CD4-positive, alpha-beta T cell treated with Interleukin-10 for 1 hour (primary cell): ENCODE measurements around the gene LDB2.

Experiments
- DNase-seq: peaks from one replicate; pipeline ENCODE4 v3.0.0-alpha.2; 2020

The LDB2 gene

DNA sequence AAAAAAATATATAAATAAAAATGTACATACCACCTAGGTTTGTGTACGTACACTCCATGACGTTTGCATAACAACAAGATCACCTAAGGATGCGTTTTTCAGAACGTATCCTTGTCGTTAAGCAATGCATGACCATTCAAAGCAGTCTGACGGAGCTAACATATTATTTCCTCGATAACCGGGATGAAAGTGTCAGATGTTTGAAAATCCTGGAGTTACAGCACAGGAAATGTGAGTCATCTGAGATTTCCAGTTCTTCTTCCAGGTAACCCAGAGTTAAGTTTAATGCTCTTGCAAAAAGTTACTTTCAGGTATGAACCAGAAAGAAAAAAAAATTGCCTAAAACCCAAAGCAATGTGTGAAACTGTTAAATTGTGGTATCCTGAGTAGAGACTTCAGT is 107.9 kb downstream of the LDB2 start:
- DNase-seq: no peak

DNA sequence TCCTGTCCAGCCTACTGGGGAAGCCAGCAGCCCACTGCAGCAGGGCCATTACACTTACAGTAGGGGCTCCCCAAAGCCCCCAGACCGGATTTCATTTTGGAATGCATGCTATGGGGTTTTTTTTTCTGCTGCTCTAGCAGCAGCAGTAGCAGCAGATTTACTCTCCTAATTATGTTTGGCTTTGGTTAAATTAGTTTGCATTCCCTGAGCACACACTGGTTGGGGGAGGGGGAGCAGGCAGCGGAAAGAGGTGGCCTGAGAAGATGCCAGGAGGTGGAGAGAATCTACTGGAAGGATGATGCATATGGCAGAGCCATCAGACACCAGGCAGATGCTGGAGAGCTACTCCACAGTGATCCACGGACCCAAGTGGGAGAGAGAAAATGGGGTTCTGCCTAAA is 109.6 kb downstream of the LDB2 start:
- DNase-seq: no peak

DNA sequence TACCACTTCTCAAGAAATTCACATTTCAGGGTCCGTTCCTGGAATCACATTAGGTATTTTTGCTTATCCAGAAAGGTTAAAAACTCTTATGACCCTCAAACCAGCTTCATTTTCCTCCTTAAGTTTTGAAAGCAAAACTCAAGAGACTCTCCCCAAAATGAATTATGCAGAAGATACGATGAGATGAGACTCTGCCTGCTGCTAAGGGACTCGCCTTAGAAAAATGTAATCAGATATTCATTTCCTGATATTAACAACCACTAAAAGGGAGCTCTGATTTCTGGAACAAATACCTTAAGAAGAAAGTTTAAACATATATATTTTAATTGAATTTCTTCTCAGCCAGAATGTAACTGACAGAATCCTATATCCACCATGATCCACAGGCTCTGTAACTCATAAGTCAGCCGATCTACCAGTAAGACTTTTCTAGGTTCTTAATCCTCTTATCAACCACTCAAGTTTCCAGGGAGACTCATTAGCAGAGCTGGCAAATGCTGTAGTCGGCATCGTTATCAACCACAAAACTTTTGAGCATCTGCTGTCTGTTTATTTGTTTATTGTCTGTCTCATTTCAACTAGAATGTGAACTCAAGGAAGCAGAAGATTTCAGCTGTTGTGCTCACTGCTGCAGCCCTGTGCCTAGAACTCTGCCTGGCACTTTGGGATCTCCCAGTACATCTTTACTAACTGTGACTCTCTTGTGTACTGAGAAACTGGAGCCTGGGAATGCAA is 112.5 kb downstream of the LDB2 start:
- no peak for DNase-seq

DNA sequence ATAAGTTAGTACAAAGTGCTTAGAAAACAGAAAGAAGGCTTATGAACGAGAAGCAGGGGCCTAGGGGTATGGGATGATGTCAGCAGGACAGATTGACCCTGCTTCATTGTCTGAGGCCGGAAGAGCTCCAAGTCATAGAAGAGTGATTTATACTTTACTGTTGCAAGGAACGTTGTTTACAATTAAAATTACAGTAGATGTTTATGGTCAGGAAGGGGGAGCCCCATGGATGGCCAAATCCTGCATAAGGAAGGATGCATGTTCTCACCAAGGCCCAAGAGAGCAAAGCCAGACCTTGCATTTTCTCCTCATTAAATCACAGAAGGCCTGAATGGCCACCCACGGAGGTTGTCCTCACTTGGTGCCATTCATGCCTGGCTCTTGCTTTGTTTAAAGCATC is 115.3 kb downstream of the LDB2 start:
- no peak for DNase-seq

DNA sequence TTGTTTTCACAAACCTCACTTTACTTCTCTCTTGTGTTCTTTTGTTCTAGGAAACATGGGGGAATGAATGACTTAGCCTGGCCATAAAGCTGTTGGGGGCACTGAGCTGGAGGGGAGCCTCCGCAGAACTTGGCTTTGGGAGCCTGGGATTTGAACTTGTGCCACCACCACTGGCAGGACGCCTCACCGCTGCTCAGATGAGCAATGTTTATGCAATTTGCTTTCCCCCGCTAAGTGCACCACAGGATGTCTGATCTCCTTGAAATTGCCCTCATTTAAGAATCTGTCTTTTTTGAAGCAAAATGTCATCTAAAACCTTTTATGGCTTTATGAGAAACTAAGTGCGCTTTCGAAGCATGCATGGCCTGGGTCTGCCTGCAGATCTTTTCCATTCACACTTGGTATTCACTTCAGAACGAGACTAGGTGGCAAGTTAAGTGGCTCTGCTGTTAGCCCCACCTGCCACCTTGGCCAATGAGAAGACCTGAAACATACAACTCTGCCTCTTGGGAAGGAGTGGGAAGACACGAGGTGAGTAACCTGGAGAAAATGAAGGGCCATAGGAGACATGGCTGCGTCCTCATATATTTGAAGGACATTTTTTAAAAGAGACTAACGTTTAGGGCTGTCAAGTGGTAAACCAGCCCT is 119.3 kb downstream of the LDB2 start:
- DNase-seq: no peak

DNA sequence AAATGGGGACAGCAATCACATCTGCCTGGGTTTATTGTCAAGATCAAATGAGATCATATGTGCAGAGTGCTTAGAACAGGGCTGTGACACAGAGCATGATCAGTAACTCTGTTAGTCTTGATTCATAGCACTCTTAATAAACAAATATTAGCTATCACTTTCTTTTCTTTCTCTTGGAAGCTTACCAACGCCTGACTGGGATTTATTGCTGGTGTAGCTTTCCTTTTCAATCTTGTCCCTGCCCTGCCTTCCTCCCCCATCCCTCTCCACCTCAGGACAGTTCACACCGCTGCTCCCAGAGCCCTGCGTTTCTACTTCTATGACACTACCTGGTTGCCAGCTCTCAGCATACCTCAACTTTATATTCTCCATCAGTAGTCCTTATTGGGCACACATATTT is 120.7 kb downstream of the LDB2 start:
- no peak for DNase-seq

DNA sequence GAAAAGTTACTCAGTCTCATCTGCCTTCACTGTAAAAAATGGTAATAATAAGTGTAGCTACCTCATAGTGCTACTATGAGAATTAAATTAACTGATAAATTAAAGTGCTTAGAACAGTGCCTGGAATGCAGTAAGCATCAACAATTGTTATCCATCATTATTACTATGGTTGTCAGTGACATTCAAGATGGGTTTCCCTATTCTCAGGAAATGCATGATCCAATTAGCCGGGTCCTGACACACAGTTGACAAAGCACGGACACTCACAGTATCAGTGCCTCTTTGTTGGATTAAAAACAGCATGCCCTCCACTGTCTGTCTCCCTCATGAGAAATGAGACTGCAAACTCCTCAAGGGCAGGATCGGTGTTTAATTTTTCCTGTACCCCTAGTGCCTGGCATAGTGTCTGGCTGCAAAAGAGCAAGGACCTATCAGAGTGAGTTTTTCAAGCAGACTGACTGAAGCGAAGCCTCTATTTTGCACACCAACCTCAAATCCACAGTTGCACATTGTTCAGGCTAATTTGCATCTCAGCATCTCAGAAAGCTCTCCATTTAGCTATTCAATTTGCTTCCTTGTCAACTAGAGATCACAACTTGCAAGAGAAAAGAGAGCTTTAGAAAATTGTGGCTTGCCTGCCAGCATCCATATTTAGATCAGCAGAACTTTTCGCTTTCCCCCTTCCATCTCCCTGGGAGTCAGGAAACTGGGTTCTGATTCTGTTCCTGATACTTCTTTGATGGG is 122.9 kb downstream of the LDB2 start:
- DNase-seq: no peak

DNA sequence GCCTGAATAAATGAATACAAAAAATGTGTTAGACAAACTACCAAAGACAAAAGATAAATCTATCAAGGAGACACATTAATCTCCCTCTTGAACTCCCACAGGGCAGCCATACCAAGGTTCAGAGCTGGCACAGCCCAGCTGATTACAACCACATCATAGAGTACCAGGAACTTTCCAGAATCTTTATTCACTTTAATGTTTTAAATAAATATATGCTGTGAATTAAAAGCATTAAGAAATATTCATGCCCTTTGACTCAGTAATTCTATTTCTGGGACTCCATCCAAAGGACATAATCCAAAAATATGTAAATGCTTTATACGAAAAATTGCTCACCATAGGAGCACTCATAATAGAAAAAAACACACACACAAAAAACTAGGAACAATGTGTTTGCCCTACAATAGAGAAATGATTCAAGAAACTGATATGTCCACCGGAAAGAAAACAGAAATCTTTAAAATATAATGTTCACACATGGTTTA is 126.0 kb downstream of the LDB2 start:
- no peak for DNase-seq

DNA sequence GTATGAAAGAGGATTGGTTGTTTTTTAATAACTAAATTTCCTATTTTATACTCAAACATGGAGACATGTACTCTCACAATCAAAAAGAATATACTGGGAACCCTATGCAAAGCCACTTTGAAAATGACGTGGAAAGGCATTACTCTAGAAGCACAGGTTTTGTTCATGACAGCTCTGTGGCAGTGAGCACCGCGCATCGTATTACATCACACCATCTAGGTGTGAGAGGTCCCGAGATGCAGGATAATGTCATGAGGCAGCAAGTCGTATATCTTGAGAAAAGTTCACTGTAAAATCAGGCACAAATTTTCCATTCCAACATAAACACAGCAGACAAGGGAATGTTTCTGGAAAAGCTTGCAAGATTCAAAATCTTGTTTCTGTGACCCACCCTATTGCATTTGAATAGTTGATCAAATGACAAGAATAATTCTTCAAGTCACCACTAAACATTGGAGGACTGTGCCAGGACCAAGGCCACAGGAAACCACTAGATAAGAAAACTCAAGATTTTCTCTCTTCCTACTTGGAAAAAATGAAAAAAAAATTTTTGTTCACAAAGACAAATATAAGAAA is 127.6 kb downstream of the LDB2 start:
- no peak for DNase-seq

DNA sequence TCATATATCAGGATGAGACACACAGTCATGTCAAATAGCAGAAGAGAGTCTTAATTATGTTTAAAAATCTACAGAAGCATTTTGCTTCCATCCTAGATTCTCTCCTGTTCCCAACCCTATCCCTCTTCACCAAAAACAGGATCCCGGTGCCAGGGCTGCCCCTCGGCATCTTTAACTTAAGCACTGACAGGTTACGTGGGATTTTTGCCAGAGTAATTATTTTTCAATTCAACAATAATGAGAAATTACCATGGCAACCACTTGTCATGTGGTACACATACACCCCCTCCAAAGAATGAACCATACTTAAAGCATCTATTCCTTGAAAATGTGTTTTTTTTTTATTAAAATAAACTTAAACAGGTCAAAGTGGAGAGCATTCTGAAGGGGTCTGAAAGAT is 130.6 kb downstream of the LDB2 start:
- no peak for DNase-seq

DNA sequence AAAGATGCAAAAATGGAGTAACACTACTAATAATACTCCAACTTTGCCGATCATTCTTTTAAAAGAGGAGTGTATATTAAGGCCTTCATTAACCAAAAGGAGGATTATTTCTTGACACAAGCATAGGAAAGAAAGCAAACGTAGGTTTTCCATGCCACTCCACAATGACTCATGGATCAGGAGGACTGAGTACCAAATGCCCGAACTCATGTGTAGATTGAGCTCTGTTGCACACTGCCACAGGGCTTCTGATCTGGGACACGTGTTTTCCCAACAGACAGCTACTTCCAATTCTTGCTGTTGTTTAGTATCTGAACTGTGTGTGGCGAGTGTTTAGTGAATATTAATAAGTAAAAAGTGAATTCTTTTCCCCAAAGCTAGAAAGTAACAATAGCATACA is 131.2 kb downstream of the LDB2 start:
- no peak for DNase-seq

DNA sequence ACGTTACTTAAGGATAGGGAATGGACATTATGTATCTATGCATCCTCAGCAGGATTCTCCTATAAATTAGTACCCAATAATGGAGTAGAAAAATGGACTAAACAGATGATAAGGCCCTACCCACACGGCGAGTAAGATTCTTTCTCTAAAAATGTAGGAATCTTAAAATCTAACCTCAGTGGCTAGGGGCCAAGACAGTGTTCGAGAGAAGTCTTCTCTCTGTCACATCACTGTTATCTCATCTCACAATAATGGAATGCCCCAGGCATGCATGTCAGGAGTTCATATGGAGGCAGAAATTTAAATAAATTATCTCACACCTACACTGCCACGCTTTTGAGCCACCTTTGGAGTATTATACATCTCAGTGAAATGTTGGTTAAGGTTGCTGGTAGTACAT is 132.9 kb downstream of the LDB2 start:
- no peak for DNase-seq

DNA sequence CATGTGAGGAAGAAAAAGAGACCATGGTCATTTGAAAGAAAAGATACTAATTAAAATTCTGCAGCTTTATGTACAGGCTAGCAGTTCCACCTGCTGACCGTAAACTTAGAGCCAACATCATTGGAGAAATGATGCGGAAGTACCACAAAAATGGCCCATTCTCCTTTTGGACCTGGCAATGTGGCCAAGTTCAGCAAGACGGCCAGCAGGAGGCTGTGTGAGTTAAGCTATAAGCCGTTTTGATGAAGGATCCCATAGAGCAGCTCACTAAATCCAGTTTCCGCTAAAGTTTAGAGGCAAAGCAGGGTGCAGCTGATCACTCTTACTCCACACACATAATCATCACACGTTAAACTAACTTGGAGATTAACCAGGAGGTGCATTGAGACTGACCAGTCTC is 133.8 kb downstream of the LDB2 start:
- DNase-seq: no peak

DNA sequence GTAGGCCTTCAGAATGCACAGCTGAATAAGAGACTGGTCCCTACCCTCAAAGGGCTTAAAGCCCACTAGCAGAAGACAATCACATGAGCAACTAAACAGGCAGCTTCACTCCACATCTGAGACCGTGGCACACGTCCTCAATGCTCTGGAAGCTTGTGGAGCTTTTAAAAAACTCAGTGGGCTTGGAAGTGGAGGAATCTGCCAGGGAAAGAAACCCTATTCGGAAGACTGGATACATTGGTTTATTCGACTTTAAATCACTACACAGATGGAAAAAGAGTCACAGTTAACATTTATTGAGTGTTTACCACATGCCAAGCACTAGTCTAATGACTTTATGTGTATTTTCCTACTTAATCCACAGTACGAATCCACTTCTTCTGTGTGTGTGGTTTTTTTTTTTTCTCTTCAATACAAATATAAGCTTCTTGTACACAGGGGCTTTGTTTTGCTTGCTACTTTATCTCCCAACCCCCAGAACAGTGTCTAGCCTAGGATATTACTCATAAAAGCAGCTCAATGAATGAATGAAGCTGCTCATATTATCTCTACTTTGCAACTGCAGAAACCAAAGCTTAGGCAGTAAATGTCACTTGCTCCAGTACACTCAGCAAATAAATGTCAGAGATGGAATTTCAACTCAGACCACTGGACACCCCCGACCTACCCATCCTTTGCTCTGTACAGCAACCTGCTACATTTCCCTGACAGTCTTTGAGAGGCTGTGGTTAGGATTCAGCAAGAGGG is 137.7 kb downstream of the LDB2 start:
- DNase-seq: no peak

DNA sequence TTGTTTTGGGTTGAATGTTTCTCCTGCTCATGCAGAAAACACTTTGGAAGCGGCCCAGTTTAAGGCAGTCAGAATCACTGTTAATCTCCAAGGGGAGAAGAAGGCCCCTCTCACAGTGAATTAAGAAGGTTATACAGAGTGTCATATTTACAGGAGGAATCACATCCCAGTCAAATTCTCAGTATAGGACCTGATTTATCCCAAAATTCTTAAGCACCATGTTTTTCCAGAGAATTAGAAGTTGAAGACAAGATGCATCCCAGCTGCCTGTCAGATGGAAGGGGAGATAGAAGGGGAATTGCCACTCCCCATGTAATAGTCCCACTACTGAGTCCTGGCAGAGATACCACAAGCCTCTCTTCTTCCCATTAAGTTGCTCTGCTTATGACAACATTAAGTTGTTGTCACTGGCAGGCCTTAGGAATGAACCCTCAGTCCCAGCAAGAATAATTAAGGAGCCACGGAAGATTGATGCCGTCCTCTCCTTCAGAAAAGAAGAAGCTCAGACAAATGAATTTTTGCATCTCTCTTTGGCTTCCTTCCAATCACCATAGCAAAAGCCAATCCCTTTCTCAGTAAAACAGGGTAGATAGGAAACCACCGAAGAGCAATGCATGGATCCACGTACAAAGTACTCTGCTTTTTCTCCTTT is 138.4 kb downstream of the LDB2 start:
- no peak for DNase-seq

DNA sequence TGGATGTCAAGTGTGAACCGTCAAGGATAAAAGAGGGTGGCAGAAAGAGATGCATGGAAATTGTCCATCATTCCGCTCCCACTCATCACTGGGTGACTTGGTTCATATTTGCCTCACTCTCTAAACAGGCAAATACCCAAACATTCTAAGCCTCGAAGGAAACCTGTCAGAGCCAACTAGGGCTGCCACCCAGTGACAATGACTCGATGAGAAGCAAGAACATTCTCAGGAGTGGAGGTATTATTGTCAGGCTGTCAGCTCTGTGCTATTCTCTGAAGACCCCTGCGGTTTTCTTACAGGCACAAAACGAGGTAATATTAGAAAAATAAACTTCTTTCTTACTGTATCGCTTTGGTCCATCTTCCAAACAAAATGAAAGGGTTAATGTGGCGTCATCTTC is 139.6 kb downstream of the LDB2 start:
- no peak for DNase-seq

DNA sequence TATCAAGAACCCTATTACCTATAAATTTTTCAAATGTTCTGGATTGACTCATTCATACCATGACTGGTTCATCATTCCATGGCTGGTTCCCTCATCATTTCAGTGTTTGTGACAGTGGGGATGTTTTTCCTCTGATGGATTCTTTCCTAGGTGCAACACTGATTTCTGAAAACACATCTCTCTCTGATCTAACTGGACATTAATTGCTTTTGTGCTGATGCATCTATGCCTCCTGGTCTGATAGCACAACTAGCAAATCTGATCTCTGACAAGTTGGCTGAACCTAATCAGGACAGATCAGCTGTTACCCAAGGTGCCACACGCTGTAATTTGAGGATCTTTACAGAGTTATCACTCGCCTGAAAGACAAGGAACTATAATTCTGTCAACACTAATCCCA is 140.2 kb downstream of the LDB2 start:
- no peak for DNase-seq

DNA sequence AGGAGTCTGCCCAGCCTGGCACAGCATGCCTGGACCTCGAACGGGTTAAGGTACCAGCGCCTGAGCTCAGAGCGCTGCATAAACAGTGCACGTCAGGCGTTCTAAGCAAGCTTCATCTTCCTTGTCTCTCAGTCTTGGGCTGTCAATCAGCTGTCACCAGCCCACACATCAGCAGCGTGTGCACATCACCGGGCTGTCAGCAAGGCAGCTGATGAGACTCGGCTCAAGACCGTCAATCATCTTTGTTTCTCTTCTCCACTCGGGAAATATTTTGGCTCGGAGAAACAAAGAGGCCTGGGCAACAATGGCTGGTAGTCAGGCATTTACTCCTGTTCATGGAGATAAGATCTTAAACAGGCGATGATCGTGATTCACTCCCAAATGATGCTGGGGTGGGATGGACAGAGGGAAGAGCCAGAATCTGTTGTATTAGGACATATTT is 141.3 kb downstream of the LDB2 start:
- no peak for DNase-seq

DNA sequence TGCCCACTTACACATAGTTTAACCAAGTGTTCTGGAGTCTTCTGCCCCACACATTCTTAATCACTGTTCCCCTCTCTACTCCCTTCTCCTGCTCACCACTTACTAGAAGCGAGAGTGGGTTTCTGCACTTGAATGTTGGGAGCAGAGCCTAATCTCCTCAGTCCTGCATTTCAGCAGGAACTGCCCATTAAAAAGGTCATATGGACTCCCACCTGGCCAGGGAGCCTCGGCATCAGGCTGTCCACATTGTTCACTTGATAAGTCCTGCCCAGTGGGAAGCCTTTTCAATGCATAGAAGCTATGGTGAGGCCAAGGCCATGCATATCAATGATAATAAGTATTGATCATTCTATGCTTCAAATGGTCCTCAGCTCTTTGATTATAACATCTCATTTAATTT is 144.3 kb downstream of the LDB2 start:
- DNase-seq: no peak

DNA sequence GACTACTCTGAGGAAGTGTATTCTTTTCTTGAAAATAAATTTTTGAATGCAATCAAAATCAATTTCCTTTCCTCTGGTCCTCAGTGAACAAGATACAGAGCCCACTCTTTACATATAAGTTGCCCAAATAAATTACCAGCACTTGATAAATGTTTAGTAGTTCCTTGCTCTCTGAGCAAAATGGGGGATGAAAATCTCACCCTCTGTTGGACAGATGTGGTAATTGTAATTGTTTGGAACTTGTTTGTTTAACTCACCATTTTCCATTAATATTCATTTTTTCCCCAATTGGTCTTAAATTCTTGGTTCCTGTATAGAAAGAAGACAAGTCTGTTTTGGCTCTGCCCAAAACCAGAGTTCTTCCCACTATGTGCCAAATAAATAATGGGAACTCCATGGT is 146.3 kb downstream of the LDB2 start:
- no peak for DNase-seq

DNA sequence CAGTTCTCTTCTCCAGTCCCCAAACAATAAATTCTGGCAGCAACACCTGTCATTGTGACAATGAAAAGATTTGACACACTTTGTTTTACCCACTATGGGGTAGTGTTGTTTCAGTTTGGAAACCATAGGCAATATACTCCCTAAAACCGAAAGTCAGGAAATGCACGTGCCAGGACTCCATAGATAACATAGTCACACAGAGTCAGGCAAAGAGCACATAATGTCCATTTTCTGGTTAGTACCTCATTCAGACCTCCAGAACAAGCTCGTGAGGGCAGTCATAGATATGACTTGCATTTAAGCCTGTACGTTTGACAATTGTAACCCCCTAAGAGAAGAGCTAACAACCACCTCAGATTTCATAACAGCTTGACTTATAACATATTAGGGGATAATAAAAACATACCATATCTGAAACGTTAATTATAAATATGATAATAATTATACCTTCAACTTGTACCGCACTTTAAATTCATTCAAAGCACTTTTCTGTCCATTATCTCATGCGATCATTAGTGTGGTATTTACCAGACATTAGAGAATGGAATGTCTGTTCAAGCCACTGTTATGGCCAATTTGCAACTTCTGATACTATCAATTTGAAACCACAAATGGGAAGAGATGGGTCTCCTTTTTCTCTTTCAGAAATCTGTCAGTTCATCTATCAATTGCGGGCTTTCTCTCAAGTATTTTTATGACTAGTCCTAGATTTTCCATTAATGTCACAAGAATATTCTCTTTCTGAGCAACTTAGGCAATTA is 147.4 kb downstream of the LDB2 start:
- no peak for DNase-seq

DNA sequence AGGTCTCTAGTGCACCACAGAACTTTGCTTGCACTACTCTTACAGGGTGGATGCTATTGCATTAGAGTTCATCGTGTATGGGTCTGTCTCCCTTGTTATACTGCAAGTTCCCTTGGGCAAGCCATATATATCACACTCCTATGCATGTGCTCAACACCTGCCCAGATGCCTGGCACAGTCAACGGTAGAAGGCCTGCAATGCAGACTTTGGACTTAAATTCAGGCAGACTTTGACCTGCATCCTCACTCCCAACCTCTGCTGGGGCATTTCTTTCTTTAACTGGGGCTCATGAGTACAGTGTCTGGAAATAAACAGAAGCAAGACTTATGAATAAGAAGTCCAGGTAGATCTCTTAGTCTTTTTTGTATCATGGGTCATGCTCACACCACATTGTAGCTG is 148.2 kb downstream of the LDB2 start:
- no peak for DNase-seq
